NOMO-1 treated with DMSO at 0.1 percent for 48 hours (cell line): ENCODE results near the gene SDC3.

Source experiments
- DNase-seq: peaks from one replicate; lab custom pipeline; 2025; ENCODE audit not compliant: unreplicated experiment; lab: John Stamatoyannopoulos, UW

SDC3 gene

GRCh38 chr1:30855686-30856259 is 52.8 kb downstream of the SDC3 start:
- no peak for DNase-seq

GRCh38 chr1:30853350-30853749 is 55.2 kb downstream of the SDC3 start:
- DNase-seq = no peak

- DNase-seq = no peak
Measured at GRCh38 chr1:30852026-30852425, 56.5 kb downstream of the SDC3 start.

GRCh38 chr1:30851286-30851685 is 57.3 kb downstream of the SDC3 start:
- DNase-seq = no peak

- DNase-seq = no peak
Measured at GRCh38 chr1:30850607-30851006, 58.0 kb downstream of the SDC3 start.

GRCh38 chr1:30848130-30848529 is 60.4 kb downstream of the SDC3 start:
- no peak for DNase-seq

- DNase-seq = no peak
Measured at GRCh38 chr1:30847358-30847972, 61.1 kb downstream of the SDC3 start.

- DNase-seq = no peak
Measured at GRCh38 chr1:30846587-30846986, 62.0 kb downstream of the SDC3 start.

GRCh38 chr1:30845904-30846290 is 62.7 kb downstream of the SDC3 start:
- DNase-seq = no peak

- no peak for DNase-seq
Measured at GRCh38 chr1:30845237-30845903, 63.2 kb downstream of the SDC3 start.

- DNase-seq = no peak
Measured at GRCh38 chr1:30844631-30845030, 63.9 kb downstream of the SDC3 start.

- no peak for DNase-seq
Measured at GRCh38 chr1:30842697-30843354, 65.7 kb downstream of the SDC3 start.

- DNase-seq = peak; percentile 72
Measured at GRCh38 chr1:30840904-30841598, 67.5 kb downstream of the SDC3 start.

- no peak for DNase-seq
Measured at GRCh38 chr1:30839827-30840359, 68.7 kb downstream of the SDC3 start.

- DNase-seq = no peak
Measured at GRCh38 chr1:30838996-30839395, 69.6 kb downstream of the SDC3 start.

GRCh38 chr1:30837653-30838052 is 70.9 kb downstream of the SDC3 start:
- no peak for DNase-seq

- DNase-seq = no peak
Measured at GRCh38 chr1:30834253-30834652, 74.3 kb downstream of the SDC3 start.

- peak; percentile 79 for DNase-seq
Measured at GRCh38 chr1:30830537-30830936, 78.0 kb downstream of the SDC3 start.

- no peak for DNase-seq
Measured at GRCh38 chr1:30829889-30830288, 78.7 kb downstream of the SDC3 start.

- no peak for DNase-seq
Measured at GRCh38 chr1:30824736-30825429, 83.7 kb downstream of the SDC3 start.
